Epithelial cell of esophagus (primary cell): ENCODE measurements around the gene CADM1.

Source experiments
- DNase-seq: peaks from one replicate; pipeline ENCODE4 v3.0.0; 2010; ENCODE audit warnings: low read depth
- H3K4me3 ChIP-seq: 2 replicates; pipeline ENCODE4 v1.5.1; 2011; ENCODE audit warnings: mild to moderate bottlenecking, low read length, control low read depth
- TF ChIP-seq, protein P1 (sequence below): IDR thresholded peaks from 2 replicates; pipeline ENCODE4 v1.5.1; 2011; ENCODE audit warnings: low read depth, mild to moderate bottlenecking, low read length, control low read depth, inconsistent platforms; ENCODE audit not compliant: insufficient read depth; ENCODE audit errors: missing control alignments

Gene CADM1

GRCh38 chr11:115378557-115378956 lies 125.7 kb downstream of the CADM1 start:
- no peak overlapping the region for H3K4me3 ChIP-seq
- no peak for DNase-seq
- TF ChIP-seq, protein P1, sequence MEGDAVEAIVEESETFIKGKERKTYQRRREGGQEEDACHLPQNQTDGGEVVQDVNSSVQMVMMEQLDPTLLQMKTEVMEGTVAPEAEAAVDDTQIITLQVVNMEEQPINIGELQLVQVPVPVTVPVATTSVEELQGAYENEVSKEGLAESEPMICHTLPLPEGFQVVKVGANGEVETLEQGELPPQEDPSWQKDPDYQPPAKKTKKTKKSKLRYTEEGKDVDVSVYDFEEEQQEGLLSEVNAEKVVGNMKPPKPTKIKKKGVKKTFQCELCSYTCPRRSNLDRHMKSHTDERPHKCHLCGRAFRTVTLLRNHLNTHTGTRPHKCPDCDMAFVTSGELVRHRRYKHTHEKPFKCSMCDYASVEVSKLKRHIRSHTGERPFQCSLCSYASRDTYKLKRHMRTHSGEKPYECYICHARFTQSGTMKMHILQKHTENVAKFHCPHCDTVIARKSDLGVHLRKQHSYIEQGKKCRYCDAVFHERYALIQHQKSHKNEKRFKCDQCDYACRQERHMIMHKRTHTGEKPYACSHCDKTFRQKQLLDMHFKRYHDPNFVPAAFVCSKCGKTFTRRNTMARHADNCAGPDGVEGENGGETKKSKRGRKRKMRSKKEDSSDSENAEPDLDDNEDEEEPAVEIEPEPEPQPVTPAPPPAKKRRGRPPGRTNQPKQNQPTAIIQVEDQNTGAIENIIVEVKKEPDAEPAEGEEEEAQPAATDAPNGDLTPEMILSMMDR, result no peak

- no peak overlapping the region for H3K4me3 ChIP-seq
- TF ChIP-seq, protein P1, result no peak
- no peak for DNase-seq
Observed at GRCh38 chr11:115377882-115378296, 126.3 kb downstream of the CADM1 start.

DNA sequence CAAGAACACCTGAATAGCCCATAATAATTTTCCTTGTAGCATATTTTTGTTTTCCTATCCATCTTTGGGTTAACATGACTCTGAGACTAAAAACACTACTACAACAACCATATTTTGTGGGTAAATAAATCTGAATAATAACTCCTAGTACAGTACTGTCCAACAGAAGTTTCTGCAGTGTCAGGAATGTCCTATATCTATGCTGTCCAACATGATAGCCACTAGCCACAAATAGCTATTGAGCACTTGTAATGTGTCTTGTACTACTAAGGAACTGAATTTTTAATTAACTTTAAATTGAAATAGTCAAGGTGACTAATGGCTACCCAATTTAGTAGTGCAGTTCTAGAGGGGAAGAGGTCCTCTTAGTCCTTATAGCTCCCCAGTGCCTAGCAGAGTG lies 135.6 kb downstream of the CADM1 start:
- TF ChIP-seq, protein P1, result no peak
- DNase-seq, result no peak
- H3K4me3 ChIP-seq, result no peak overlapping the region

- no peak overlapping the region for H3K4me3 ChIP-seq
- TF ChIP-seq, protein P1, result no peak
- DNase-seq, result no peak
Observed at GRCh38 chr11:115366826-115367225, 137.4 kb downstream of the CADM1 start.

- no peak for DNase-seq
- no peak overlapping the region for H3K4me3 ChIP-seq
- TF ChIP-seq, protein P1, result no peak
Observed at GRCh38 chr11:115365907-115366306, 138.3 kb downstream of the CADM1 start.

GRCh38 chr11:115364896-115365295 lies 139.3 kb downstream of the CADM1 start:
- DNase-seq, result no peak
- H3K4me3 ChIP-seq, result no peak overlapping the region
- TF ChIP-seq, protein P1, result no peak

DNA sequence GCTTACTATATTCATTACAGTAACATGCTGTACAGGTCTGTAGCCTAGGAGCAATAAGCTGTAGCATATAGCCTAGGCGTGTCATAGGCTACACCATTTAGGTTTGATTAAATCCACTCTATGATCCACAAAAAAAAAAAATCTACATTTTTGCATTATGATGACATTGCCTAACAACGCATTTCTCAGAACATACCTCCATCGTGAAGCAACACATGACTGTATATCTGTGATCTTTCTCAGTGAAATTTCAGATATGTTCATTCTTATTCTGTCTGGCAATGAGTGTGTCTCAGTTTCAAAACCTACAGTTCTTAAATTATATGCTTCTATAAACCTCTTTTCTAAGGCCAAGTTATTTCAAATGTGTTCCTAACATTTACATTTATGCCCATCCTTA lies 140.3 kb downstream of the CADM1 start:
- TF ChIP-seq, protein P1, result no peak

More for the DNA sequence above, 140.3 kb downstream of the CADM1 start:
- H3K4me3 ChIP-seq, result no peak overlapping the region
- no peak for DNase-seq
